Pancreas (tissue), 10 donors: ENCODE results near the gene SYMPK. TPM values are rescaled to one million over a fixed set of nuclear protein-coding genes. Genes with fewer than 3 reads are reported as not detected.
A peak's percentile ranks its signal among the peaks of the same experiment; 100 is the strongest.

Source experiments
- ATAC-seq, 4 donors: fragments of 200-7000 bp; cut with Tn5 transposase; one replicate each; pipeline versions ENCODE4 v1.8.0 to v1.9.1; 2020; ENCODE audit warnings: mild to moderate bottlenecking in 4 of 4, moderate library complexity in 4 of 4
- DNase-seq, 6 donors: peaks; one replicate each; pipeline ENCODE4 v3.0.0-alpha.2; 2020
- FAIRE-seq: peaks from 2 replicates; lab custom pipeline; 2012; peaks lifted over from hg19 to GRCh38; lab: Jason Lieb, UNC
- H3K27ac ChIP-seq, 4 donors: fragments of 200-600 bp; sonication (generic); 1 replicate in 3 of 4; 2 replicates in 1 of 4; pipeline versions ENCODE4 v1.5.0 to v1.8.0; 2020
- H3K27me3 ChIP-seq, 4 donors: fragments of 200-600 bp; one replicate each; pipeline ENCODE4 v1.8.0; 2021
- H3K36me3 ChIP-seq, 3 donors: fragments of 200-600 bp; sonication (generic) in 1 of 3; one replicate each; pipeline versions ENCODE4 v1.5.0 to v1.8.0; 2020 to 2021
- H3K4me1 ChIP-seq, 3 donors: fragments of 200-600 bp; one replicate each; pipeline ENCODE4 v1.8.0; 2021
- H3K4me3 ChIP-seq, 4 donors: fragments of 200-600 bp; sonication (generic) in 2 of 4; one replicate each; pipeline versions ENCODE4 v1.5.0 to v1.8.0; 2020 to 2021
- H3K9me3 ChIP-seq, 4 donors: fragments of 200-600 bp; one replicate each; pipeline ENCODE4 v1.8.0; 2021
- CTCF ChIP-seq, 4 donors: fragments of 200-600 bp; sonication (generic) in 3 of 4; IDR thresholded peaks; one replicate each; pipeline versions ENCODE4 v1.5.0 to v1.8.0; 2021; ENCODE audit warnings: antibody characterized with exemption in 4 of 4
- WGBS, 2 donors: extraction: QIAGEN DNeasy Blood & Tissue Kit; methylation state at CpG; one replicate each; pipeline ENCODE4 v1.1.7; 2013; 5-methylcytosine and 5-hydroxymethylcytosine counted together
- intact Hi-C, 3 donors: fragments of 100-400 bp; cut with DNase I; formaldehyde crosslinking; loops; one replicate each; pipeline versions ENCODE4 v1.11.1 to v1.14.2; 2022
- polyA plus RNA-seq, 2 donors: library from polyadenylated mRNA; stranded (reverse); fragments of 200-250 nt; gene quantifications; one replicate each; pipeline ENCODE4 v1.2.3, GENCODE V29; 2013
- total RNA-seq, 6 donors: library from RNA; stranded (reverse); fragmentation: NEBNext Ultra II Directional in 4 of 6; extraction: Animal tissue kit (Norgen Biotek cat#: 25700) in 4 of 6; gene quantifications; one replicate each; pipeline versions ENCODE4 v1.2.1 to v1.2.4, GENCODE V29; 2021 to 2023
- donor health status: healthy with polysubstance abuse.
- donor health status: DM: no; HTN: no; CAD: no; lungs with moderate emphysema.
- donor health status: DM: no; HTN: no; CAD: no.
- donor health status: control.
- donor health status: control.
- donor health status: Bipolar disorder and iron deficiency.
- donor health status: DM: yes; HTN: yes; CAD: no.
- donor health status: DM: no; HTN: no; CAD: no.
- donor health status: DM: no; HTN: no; CAD: no.
- donor health status: DM: yes; HTN: yes; CAD: no.

The SYMPK gene
- total and polyA plus RNA-seq, 8 donors = 25.7 to 142 (median 29.2) TPM

GRCh38 chr19:45766869-45767346 is 96.0 kb downstream of the SYMPK start:
- intact Hi-C loops = loop anchor here in 1 of 3 donors (10.0 kb wide), 1 partner anchor 52 kb away; no protein-coding TSS in a partner anchor
- Histone ChIP-seq H3K4me3 (peak overlapping the region; percentile 74 to 96 (median 86)), H3K9me3 (no peaks in the 10 kb centered on the region), H3K27me3 (no peaks in the 10 kb centered on the region), H3K4me1 (peaks cover 15 to 22% (median 18%) of the 10 kb centered on the region in 3 donors), H3K27ac (peak overlapping the region; percentile 91 to 97 (median 96)), H3K36me3 (no peaks in the 10 kb centered on the region)
- no peak for FAIRE-seq
- DNase-seq = peak; percentile 48 to 89 (median 69)
- TF ChIP-seq CTCF (IDR thresholded peaks at IDR 0.05) = no peak
- WGBS, 2 donors = 12 to 14% methylated on average over 22 to 24 of the region's 24 CpGs
- no peak for ATAC-seq

- intact Hi-C loops = loop anchor here in 1 of 3 donors (10.0 kb wide), 1 partner anchor 52 kb away; no protein-coding TSS in a partner anchor
- peak overlapping the region; percentile 74 to 96 (median 86) for H3K4me3 ChIP-seq
- TF ChIP-seq CTCF (IDR thresholded peaks at IDR 0.05) = no peak
- no peak for FAIRE-seq
- WGBS, 2 donors = 29% methylated on average over 14 to 17 of the region's 17 CpGs
- ATAC-seq = no peak
- H3K36me3 ChIP-seq = no peaks in the 10 kb centered on the region
- no peaks in the 10 kb centered on the region for H3K27me3 ChIP-seq
- DNase-seq = peak; percentile 62 to 92 (median 81)
- H3K27ac ChIP-seq = peak overlapping the region; percentile 91 to 97 (median 96)
- H3K4me1 ChIP-seq = peaks cover 15 to 18% (median 17%) of the 10 kb centered on the region in 3 donors
- no peaks in the 10 kb centered on the region for H3K9me3 ChIP-seq
Measured at GRCh38 chr19:45766296-45766868, 96.6 kb downstream of the SYMPK start.

- 48 to 55% methylated on average over 18 to 23 of the region's 23 CpGs for WGBS, 2 donors
- H3K4me1 ChIP-seq = peaks cover 14 to 17% (median 15%) of the 10 kb centered on the region in 3 donors
- intact Hi-C loops = loop anchor here in 1 of 3 donors (10.0 kb wide), 1 partner anchor 51 kb away; no protein-coding TSS in a partner anchor
- peak overlapping the region; percentile 91 to 97 (median 96) for H3K27ac ChIP-seq
- DNase-seq (peak in 5 of 6 donors; percentile 56 to 87 (median 66)), FAIRE-seq (no peak), ATAC-seq (no peak)
- H3K27me3 ChIP-seq = no peaks in the 10 kb centered on the region
- no peak for TF ChIP-seq CTCF (IDR thresholded peaks at IDR 0.05)
- peak overlapping the region in 2 of 4 donors; percentile 85 to 96 for H3K4me3 ChIP-seq
- H3K9me3 ChIP-seq = no peaks in the 10 kb centered on the region
- H3K36me3 ChIP-seq = no peaks in the 10 kb centered on the region
Measured at GRCh38 chr19:45765702-45766295, 97.1 kb downstream of the SYMPK start.

Other genes with a start within 250 kb of the SYMPK start
- 10 to 100 TPM; 20.9 to 51.2 (median 28.3) TPM for gene EML2, start 223.8 kb downstream of the SYMPK start, total RNA-seq
- 10 to 100 TPM; 47.8 to 51.0 TPM for gene EML2, start 223.8 kb downstream of the SYMPK start, polyA plus RNA-seq
- gene GIPR, start 194.9 kb downstream of the SYMPK start, total RNA-seq = 10 to 100 TPM in 1 of 6 donors, 1 to 10 TPM in 5; 2.6 to 10.1 (median 6.6) TPM
- gene GIPR, start 194.9 kb downstream of the SYMPK start, polyA plus RNA-seq = 10 to 100 TPM; 28.7 to 49.0 TPM
- 100 to 1,000 TPM in 5 of 6 donors, 10 to 100 TPM in 1; 77.6 to 141 (median 133) TPM for gene SNRPD2, start 171.2 kb downstream of the SYMPK start, total RNA-seq
- 100 to 1,000 TPM; 125 to 183 TPM for gene SNRPD2, start 171.2 kb downstream of the SYMPK start, polyA plus RNA-seq
- 1 to 10 TPM; 3.4 to 6.3 (median 4.9) TPM for gene QPCTL, start 170.5 kb downstream of the SYMPK start, total RNA-seq
- 1 to 10 TPM; 5.5 to 7.3 TPM for gene QPCTL, start 170.5 kb downstream of the SYMPK start, polyA plus RNA-seq
- 10 to 100 TPM in 4 of 6 donors, 1 to 10 TPM in 2; 6.7 to 11.3 (median 10.7) TPM for gene FBXO46, start 132.3 kb downstream of the SYMPK start, total RNA-seq
- gene FBXO46, start 132.3 kb downstream of the SYMPK start, polyA plus RNA-seq = 1 to 10 TPM; 8.3 to 8.7 TPM
- gene MEIOSIN, start 129.7 kb downstream of the SYMPK start, total RNA-seq = not detected
- gene MEIOSIN, start 129.7 kb downstream of the SYMPK start, polyA plus RNA-seq = not detected
- gene SIX5, start 93.9 kb downstream of the SYMPK start, total RNA-seq = 10 to 100 TPM; 18.7 to 38.2 (median 28.0) TPM
- gene SIX5, start 93.9 kb downstream of the SYMPK start, polyA plus RNA-seq = 10 to 100 TPM; 25.1 to 42.5 TPM
- gene DMPK, start 80.7 kb downstream of the SYMPK start, total RNA-seq = 10 to 100 TPM; 27.0 to 74.7 (median 37.7) TPM
- gene DMPK, start 80.7 kb downstream of the SYMPK start, polyA plus RNA-seq = 100 to 1,000 TPM; 147 to 293 TPM
- gene DMWD, start 70.3 kb downstream of the SYMPK start, total RNA-seq = 10 to 100 TPM; 14.3 to 23.0 (median 18.6) TPM
- 10 to 100 TPM; 14.2 to 39.8 TPM for gene DMWD, start 70.3 kb downstream of the SYMPK start, polyA plus RNA-seq
- gene RSPH6A, start 47.8 kb downstream of the SYMPK start, total RNA-seq = under 1 TPM in 1 of 6 donors, not detected in 5; 0.08 TPM
- under 1 TPM in 1 of 2 donors, not detected in 1; 0.08 TPM for gene RSPH6A, start 47.8 kb downstream of the SYMPK start, polyA plus RNA-seq
- gene FOXA3, start 1.2 kb upstream of the SYMPK start, total RNA-seq = 10 to 100 TPM; 20.6 to 45.0 (median 28.3) TPM
- 10 to 100 TPM; 19.8 to 24.1 TPM for gene FOXA3, start 1.2 kb upstream of the SYMPK start, polyA plus RNA-seq
- 10 to 100 TPM; 10.0 to 19.4 (median 14.7) TPM for gene IRF2BP1, start 23.0 kb upstream of the SYMPK start, total RNA-seq
- gene IRF2BP1, start 23.0 kb upstream of the SYMPK start, polyA plus RNA-seq = 10 to 100 TPM; 13.3 to 21.5 TPM
- gene MYPOP, start 39.5 kb upstream of the SYMPK start, total RNA-seq = 1 to 10 TPM; 3.6 to 5.6 (median 4.4) TPM
- gene MYPOP, start 39.5 kb upstream of the SYMPK start, polyA plus RNA-seq = 1 to 10 TPM; 5.2 to 6.9 TPM
- gene NANOS2, start 51.6 kb upstream of the SYMPK start, total RNA-seq = not detected
- not detected for gene NANOS2, start 51.6 kb upstream of the SYMPK start, polyA plus RNA-seq
- gene NOVA2, start 110.7 kb upstream of the SYMPK start, total RNA-seq = 1 to 10 TPM in 4 of 6 donors, under 1 TPM in 2; 0.43 to 1.5 (median 1.2) TPM
- gene NOVA2, start 110.7 kb upstream of the SYMPK start, polyA plus RNA-seq = 1 to 10 TPM; 1.7 to 2.6 TPM
- 10 to 100 TPM in 1 of 6 donors, 1 to 10 TPM in 5; 4.9 to 13.4 (median 8.4) TPM for gene CCDC61, start 132.3 kb upstream of the SYMPK start, total RNA-seq
- 10 to 100 TPM; 18.5 to 19.9 TPM for gene CCDC61, start 132.3 kb upstream of the SYMPK start, polyA plus RNA-seq
- under 1 TPM in 1 of 6 donors, not detected in 5; 0.20 TPM for gene PGLYRP1, start 159.9 kb upstream of the SYMPK start, total RNA-seq
- gene PGLYRP1, start 159.9 kb upstream of the SYMPK start, polyA plus RNA-seq = not detected
- under 1 TPM in 2 of 6 donors, not detected in 4; 0.15 to 0.28 TPM for gene IGFL4, start 177.9 kb upstream of the SYMPK start, total RNA-seq
- gene IGFL4, start 177.9 kb upstream of the SYMPK start, polyA plus RNA-seq = under 1 TPM; 0.04 to 0.21 TPM